GM03348 (cell line): Measurements from ENCODE around the gene EIF6.
"Not testable (repeated sequence)": the region's sequence is repeated elsewhere in the genome, so short reads cannot be mapped to it uniquely, and the experiment has no call there.

Source experiments
- DNase-seq: peaks from one replicate; pipeline ENCODE4 v3.0.0; 2012; ENCODE audit warnings: low spot score

The EIF6 gene

GRCh38 chr20:35254448-35254999, 30.0 kb downstream of the EIF6 start:
- DNase-seq: no peak

DNA sequence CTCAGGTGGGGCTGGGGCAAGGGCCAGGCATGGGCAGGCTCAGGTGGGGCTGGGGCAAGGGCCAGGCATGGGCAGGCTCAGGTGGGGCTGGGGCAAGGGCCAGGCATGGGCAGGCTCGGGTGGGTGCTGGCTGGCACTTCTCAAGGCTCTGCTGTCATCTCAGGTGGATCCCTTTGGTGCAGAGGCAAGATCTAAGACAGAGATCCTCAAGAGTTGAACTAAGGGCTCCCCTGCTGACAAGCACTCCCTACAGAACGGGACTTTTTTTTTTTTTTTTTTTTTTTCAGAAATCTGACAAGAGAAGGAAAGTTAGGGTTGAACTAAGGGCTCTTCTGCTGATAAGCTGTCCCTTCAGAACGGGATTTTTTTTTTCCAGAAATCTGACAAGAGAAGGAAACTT, 31.6 kb downstream of the EIF6 start:
- DNase-seq: no peak

DNA sequence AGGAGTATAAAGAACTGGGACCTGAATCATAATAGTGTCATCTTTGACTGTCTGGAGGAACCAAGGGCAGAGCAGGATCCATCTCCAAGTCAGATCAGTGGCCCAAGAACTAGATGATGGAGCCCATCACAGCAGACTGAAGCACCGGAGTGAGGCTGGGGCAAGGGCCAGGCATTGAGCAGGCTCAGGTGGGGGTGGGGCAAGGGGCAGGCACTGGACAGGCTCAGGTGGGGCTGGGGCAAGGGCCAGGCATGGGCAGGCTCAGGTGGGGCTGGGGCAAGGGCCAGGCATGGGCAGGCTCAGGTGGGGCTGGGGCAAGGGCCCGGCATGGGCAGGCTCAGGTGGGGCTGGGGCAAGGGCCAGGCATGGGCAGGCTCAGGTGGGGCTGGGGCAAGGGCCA, 32.0 kb downstream of the EIF6 start:
- not testable (repeated sequence) for DNase-seq

DNA sequence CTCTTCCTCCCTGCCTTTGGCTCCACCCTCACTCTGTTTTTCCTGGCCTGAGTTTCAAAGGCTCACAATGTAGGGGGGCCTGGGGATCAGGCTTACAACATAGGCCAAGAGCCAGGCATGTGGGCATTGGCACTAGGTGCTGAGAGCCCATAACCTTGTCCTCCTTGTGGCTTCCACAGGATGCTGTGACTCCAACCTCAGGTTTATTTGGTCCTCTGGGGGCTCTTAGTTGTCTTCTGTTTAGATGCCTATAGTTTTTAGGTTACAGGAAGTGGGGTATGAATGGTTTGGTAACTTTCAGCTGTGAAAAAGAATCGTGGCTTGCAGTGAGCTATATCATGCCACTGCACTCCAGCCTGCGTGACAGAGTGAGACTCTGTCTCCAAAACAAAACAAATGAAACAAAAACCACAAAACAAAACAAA, 32.5 kb downstream of the EIF6 start:
- DNase-seq: no peak

DNA sequence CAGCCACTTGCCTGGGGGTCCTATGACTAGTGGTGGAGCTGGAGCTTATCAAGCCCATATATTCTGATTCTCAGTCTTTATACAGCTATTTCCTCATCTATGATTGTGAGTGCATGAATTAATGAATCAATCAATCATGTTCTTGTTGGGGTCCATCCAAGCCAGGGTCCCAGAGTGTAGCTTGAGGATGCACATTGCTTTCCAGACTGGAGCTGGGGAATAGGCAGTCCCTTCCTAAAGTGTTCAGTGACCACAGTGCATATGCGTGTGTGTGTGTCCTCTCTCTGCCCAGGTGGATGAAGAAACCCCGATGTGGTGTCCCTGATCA, 33.0 kb downstream of the EIF6 start:
- no peak for DNase-seq

GRCh38 chr20:35248641-35249475, 35.7 kb downstream of the EIF6 start:
- DNase-seq: no peak

DNA sequence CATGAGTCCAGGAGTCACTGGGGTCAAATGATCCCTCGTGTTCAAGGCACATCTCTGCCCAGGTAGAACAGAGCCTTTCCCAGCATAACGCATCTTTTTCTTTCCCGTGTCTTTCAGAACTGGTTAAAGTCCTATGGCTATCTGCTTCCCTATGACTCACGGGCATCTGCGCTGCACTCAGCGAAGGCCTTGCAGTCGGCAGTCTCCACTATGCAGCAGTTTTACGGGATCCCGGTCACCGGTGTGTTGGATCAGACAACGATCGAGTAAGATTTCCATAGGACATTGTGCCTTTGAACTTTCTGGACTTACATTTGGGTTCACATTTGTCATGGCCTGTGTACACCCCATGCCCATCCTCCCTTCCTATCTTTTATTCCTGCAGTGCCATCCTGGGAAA, 37.8 kb downstream of the EIF6 start:
- DNase-seq: no peak

- no peak for DNase-seq
Observed at GRCh38 chr20:35243986-35244385, 40.6 kb downstream of the EIF6 start.

DNA sequence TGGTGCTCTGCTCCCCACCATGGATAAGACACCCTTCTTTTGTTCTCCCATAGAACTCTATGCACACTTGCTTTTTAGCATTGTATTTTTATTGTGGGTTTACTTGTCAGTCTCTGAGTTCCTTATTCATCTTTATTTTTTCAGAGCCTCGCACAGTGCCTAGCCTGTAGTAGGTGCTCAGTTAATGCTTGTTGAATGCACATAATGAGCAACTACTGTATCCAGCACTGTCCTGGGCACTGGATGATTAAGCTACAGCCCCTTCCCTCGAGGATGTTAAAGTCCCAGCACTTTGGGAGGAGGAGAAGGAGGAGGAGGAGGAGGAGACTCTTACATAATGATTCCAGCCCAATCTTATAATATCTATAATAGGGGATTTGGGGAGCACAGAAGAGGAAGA, 41.3 kb downstream of the EIF6 start:
- DNase-seq: no peak

GRCh38 chr20:35240811-35241293, 43.7 kb downstream of the EIF6 start:
- DNase-seq: no peak

GRCh38 chr20:35240083-35240810, 44.3 kb downstream of the EIF6 start:
- no peak for DNase-seq

DNA sequence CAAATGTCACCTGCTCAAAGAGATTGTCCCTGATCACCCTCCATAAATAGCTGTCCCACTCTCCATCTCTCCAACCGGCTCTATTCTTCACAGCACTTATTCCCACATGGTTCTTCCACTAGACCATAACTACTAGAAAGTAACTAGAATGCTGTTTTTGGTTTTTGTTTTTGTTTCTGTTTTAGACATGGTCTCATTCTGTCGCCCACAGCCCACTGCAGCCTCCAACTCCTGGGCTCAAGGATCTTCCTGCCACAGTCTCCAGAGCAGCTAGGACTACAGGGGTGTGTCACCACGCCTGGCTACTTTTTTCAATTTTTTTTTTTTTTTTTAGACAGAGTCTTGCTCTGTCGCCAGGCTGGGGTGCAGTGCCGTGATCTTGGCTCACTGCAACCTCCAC, 45.8 kb downstream of the EIF6 start:
- no peak for DNase-seq

- no peak for DNase-seq
Observed at GRCh38 chr20:35238170-35238569, 46.4 kb downstream of the EIF6 start.

- peak; percentile 27 for DNase-seq
Observed at GRCh38 chr20:35237486-35237885, 47.1 kb downstream of the EIF6 start.

DNA sequence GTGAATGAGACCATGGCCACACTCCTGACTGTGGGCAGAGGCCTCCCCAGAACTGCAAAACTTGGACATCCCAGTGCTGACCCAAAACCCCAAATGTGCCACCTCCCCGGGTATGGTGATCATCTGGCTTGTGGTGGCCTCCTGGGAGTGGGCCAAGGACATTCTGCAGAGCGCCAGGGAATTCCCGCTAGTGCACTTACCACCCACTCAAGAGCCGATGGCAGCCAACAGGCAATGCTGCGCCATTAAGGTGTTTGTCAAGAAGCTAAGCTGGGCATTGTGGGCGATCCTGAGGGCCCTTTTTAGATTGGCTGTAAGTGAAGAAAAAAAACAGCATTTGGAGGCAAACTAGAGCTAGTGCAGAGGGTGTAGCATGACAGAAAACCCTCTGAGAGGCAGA, 48.7 kb downstream of the EIF6 start:
- no peak for DNase-seq

DNA sequence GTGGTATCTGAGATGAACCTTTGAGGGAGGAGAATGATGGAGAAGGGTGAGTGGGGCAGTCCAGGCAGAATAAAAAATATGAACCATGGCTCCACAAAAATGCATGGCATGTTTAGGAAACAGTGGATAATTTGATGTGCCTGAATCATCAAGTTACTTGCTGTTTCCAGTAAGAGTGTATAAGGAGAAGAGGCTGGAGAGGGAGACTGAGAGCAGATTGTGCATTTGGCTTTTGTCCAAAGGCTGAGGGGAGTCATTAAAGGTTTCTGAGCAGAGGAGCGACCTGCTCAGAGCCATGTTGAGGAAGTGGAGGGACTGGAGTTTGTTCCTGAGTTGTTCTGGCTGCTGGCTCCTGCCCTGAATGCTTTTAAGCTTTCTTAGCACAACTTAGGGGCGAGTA, 52.0 kb downstream of the EIF6 start:
- peak; percentile 70 for DNase-seq
